ENCODE measurements around the gene ZNF277. TPM values are rescaled to one million over a fixed set of nuclear protein-coding genes. Genes with fewer than 3 reads are reported as not detected.

The ZNF277 gene
- total and polyA plus RNA-seq, 4 donors = 7.8 to 23.5 (median 14.5) TPM

DNA sequence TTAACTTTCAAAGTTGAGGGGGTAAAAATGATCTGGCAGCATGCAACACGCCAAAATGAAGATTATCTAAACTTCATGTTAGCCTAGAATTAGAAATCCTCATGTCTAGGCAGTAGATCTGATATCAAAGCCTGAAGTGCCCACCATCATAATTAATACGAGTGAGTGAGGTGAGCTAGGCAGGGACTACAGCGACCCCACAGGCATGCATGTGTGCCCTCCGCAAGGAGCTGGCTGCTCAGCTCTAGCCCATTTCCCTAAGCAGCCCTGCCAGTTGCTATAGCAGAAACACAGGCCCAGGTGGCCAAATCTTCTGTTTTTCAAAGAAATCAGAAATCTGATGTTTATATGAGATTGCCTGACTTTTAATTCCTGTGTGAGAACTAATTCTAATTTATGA lies 150.6 kb downstream of the ZNF277 start:
- Histone ChIP-seq H3K9ac (ENCODE audit: low read depth in 1 of 2, low read length in 2 of 2) (no peak overlapping the region), H3K27me3 (ENCODE audit: control insufficient read depth in 4 of 4, insufficient read depth in 4 of 4, low read length in 3 of 4) (no peaks in the 10 kb centered on the region), H3K4me3 (ENCODE audit: low read depth in 1 of 3, low read length in 3 of 3) (no peak overlapping the region), H3K27ac (ENCODE audit: low read depth in 1 of 2, low read length in 2 of 2) (no peak overlapping the region), H3K36me3 (ENCODE audit: control insufficient read depth in 4 of 4, insufficient read depth in 3 of 4, low read depth in 1 of 4, low read length in 3 of 4) (no peaks in the 10 kb centered on the region), H3K4me1 (ENCODE audit: control insufficient read depth in 4 of 4, insufficient read depth in 4 of 4, low read length in 3 of 4) (no peaks in the 10 kb centered on the region), H3K9me3 (ENCODE audit: control insufficient read depth in 4 of 4, low read length in 3 of 4) (peaks cover 0 to 2% (median 0%) of the 10 kb centered on the region in 4 donors)
- no peak for TF ChIP-seq GABPA (IDR thresholded peaks at IDR 0.05 in 1 of 2, conservative IDR thresholded peaks at IDR 0.05 in 1 of 2)
- TF ChIP-seq NR2F2 (IDR thresholded peaks at IDR 0.05) = no peak
- no peak for TF ChIP-seq FOXA1 (IDR thresholded peaks at IDR 0.05)
- TF ChIP-seq SP1 (IDR thresholded peaks at IDR 0.05) = no peak
- TF ChIP-seq RAD21 (IDR thresholded peaks at IDR 0.05) = no peak
- no peak for TF ChIP-seq YY1 (IDR thresholded peaks at IDR 0.05)
- no peak for TF ChIP-seq MAX (IDR thresholded peaks at IDR 0.05)
- TF ChIP-seq JUND (IDR thresholded peaks at IDR 0.05) = no peak
- no peak for TF ChIP-seq HNF4G (IDR thresholded peaks at IDR 0.05)
- DNase-seq (ENCODE audit: low spot score) = no peak
- WGBS = 81% methylated on average over 4 of the region's 4 CpGs

- Histone ChIP-seq H3K36me3 (ENCODE audit: control insufficient read depth in 4 of 4, insufficient read depth in 3 of 4, low read depth in 1 of 4, low read length in 3 of 4) (no peaks in the 10 kb centered on the region), H3K4me3 (ENCODE audit: low read depth in 1 of 3, low read length in 3 of 3) (no peak overlapping the region), H3K9me3 (ENCODE audit: control insufficient read depth in 4 of 4, low read length in 3 of 4) (peaks cover 0 to 2% (median 0%) of the 10 kb centered on the region in 4 donors), H3K27ac (ENCODE audit: low read depth in 1 of 2, low read length in 2 of 2) (no peak overlapping the region), H3K4me1 (ENCODE audit: control insufficient read depth in 4 of 4, insufficient read depth in 4 of 4, low read length in 3 of 4) (no peaks in the 10 kb centered on the region), H3K9ac (ENCODE audit: low read depth in 1 of 2, low read length in 2 of 2) (no peak overlapping the region), H3K27me3 (ENCODE audit: control insufficient read depth in 4 of 4, insufficient read depth in 4 of 4, low read length in 3 of 4) (no peaks in the 10 kb centered on the region)
- DNase-seq (ENCODE audit: low spot score) = no peak
- no peak for TF ChIP-seq MAX (IDR thresholded peaks at IDR 0.05)
- TF ChIP-seq JUND (IDR thresholded peaks at IDR 0.05) = no peak
- no peak for TF ChIP-seq HNF4G (IDR thresholded peaks at IDR 0.05)
- no peak for TF ChIP-seq FOXA1 (IDR thresholded peaks at IDR 0.05)
- TF ChIP-seq EGR1 (IDR thresholded peaks at IDR 0.05; ENCODE audit: low read depth in 2 of 2) = no peak
- TF ChIP-seq, protein P1, sequence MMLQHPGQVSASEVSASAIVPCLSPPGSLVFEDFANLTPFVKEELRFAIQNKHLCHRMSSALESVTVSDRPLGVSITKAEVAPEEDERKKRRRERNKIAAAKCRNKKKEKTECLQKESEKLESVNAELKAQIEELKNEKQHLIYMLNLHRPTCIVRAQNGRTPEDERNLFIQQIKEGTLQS (IDR thresholded peaks at IDR 0.05) = no peak
- TF ChIP-seq YY1 (IDR thresholded peaks at IDR 0.05) = no peak
- TF ChIP-seq REST (IDR thresholded peaks at IDR 0.05) = no peak
- TF ChIP-seq RAD21 (IDR thresholded peaks at IDR 0.05) = no peak
- TF ChIP-seq RXRA (IDR thresholded peaks at IDR 0.05) = no peak
Measured at GRCh38 chr7:112358513-112358912, 152.0 kb downstream of the ZNF277 start.

DNA sequence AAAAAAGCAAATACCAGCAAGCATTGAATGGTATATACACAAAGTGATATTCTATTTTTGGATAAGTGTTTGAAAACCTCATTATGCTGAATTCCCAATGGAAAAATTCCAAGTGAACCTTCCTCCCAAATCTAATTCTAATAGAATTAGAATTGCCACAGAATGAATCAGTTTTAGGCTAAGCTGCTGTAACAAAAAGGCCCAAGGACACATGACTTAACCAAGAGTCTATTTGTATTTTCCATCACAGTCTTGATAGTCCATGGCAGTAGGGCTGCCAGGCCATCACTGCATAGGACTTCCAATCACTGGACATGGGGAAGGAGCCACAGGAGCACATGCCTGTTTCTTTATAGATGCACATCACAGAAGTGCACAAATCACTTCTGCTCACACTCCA lies 152.6 kb downstream of the ZNF277 start:
- TF ChIP-seq RXRA (IDR thresholded peaks at IDR 0.05) (no peak), HNF4A (conservative IDR thresholded peaks at IDR 0.05) (no peak), EGR1 (IDR thresholded peaks at IDR 0.05; ENCODE audit: low read depth in 2 of 2) (no peak), ZBTB33 (IDR thresholded peaks at IDR 0.05) (no peak)
- no peaks in the 10 kb centered on the region for H3K4me1 ChIP-seq (ENCODE audit: control insufficient read depth in 4 of 4, insufficient read depth in 4 of 4, low read length in 3 of 4)
- no peak overlapping the region for H3K4me3 ChIP-seq (ENCODE audit: low read depth in 1 of 3, low read length in 3 of 3)
- H3K27ac ChIP-seq (ENCODE audit: low read depth in 1 of 2, low read length in 2 of 2) = no peak overlapping the region
- H3K27me3 ChIP-seq (ENCODE audit: control insufficient read depth in 4 of 4, insufficient read depth in 4 of 4, low read length in 3 of 4) = no peaks in the 10 kb centered on the region
- no peaks in the 10 kb centered on the region for H3K36me3 ChIP-seq (ENCODE audit: control insufficient read depth in 4 of 4, insufficient read depth in 3 of 4, low read depth in 1 of 4, low read length in 3 of 4)
- no peak for DNase-seq (ENCODE audit: low spot score)
- H3K9ac ChIP-seq (ENCODE audit: low read depth in 1 of 2, low read length in 2 of 2) = no peak overlapping the region
- H3K9me3 ChIP-seq (ENCODE audit: control insufficient read depth in 4 of 4, low read length in 3 of 4) = peaks cover 0 to 2% (median 0%) of the 10 kb centered on the region in 4 donors
